ENCODE results near the gene SOCS7. TPM values are rescaled to one million over a fixed set of nuclear protein-coding genes. Genes with fewer than 3 reads are reported as not detected.
A peak's percentile ranks its signal among the peaks of the same experiment; 100 is the strongest.

Gene SOCS7
- total RNA-seq, 1 donor from 2014 or later, result 33.3 TPM

DNA sequence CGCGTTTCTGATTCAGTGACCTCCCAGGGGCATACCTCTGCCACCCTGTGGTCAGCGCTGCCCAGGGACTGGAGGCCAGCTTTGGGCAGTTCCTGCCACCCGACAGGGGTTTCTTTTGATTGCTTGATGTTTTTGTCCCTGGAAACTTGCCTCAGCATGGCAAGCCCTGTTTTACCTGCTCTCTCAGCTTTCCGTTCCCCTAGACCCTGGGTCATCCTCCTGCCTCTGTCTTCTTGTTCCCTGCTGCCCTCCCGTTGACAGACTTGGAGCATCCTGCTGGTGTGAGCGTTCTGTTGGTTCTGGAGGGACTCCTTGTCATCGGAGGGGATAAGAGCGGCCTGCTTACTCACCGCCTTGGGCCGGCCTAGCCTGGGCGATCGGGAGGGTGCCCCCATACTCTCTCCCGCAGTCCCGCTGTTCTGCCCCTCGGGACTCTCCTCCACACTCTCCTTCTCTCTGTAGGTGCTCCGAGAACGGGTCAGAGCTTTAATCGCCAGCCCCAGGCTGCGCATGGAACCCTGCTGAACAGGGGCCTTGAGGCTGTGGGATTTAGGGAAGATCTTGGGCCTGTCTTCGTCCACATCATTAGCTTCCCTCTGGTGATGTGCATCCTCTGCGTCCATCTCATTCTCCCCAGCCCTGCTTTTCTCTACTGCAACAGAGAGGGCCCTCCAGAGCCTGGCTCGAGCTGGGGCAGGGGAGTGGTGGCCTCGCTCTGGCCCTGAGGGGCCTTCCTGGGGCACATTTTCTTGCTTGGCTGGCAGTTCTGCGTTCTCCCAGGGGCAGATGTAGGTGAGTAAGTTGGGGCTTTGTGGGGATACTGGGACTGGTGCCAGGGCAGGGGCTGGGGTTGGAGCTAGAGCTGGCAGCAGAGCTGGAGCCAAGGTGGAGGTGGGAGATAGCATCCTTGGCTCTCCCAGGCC, 21.6 kb upstream of the SOCS7 start:
- H3K9me3 Mint-ChIP-seq (ENCODE audit: unreplicated experiment), result peaks cover 5% of the 10 kb centered on the region
- peaks cover 15% of the 10 kb centered on the region for H3K4me1 Mint-ChIP-seq (ENCODE audit: low read depth, unreplicated experiment)
- no peaks in the 10 kb centered on the region for H3K36me3 Mint-ChIP-seq (ENCODE audit: unreplicated experiment)
- no peak for TF ChIP-seq CTCF (IDR thresholded peaks at IDR 0.05; ENCODE audit: partially characterized antibody, unreplicated experiment)
- H3K27me3 Mint-ChIP-seq (ENCODE audit: unreplicated experiment), result peaks cover 6% of the 10 kb centered on the region
- H3K27ac Mint-ChIP-seq (ENCODE audit: unreplicated experiment), result no peak overlapping the region
- no peak for DNase-seq
- no peak overlapping the region for H3K4me3 Mint-ChIP-seq (ENCODE audit: unreplicated experiment)

DNA sequence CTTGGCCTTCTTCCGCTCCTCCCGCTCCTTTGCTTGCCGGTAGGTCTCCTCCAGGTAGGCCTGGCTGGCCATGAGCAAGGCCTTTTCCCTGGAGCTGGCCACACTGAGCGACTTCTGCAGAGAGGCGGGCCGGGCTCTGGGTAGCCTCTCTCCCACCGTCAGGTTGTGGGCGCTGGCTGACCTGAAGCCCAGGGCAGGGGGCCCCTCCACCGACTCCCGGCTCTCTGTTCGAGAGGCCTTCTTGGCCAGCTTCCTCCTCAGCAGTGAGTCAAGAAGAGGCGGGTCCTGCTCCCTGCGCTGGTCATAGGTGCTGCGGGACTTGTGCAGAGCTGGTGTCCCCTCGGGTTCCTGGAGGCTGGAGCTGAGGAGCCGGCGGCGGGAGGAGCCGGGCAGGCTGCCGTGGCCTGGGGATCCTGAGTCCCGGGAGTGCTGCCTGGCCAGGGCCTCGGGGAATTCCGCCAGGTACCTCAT, 20.7 kb upstream of the SOCS7 start:
- no peak for DNase-seq
- H3K4me3 Mint-ChIP-seq (ENCODE audit: unreplicated experiment), result no peak overlapping the region
- no peak overlapping the region for H3K27ac Mint-ChIP-seq (ENCODE audit: unreplicated experiment)
- peaks cover 12% of the 10 kb centered on the region for H3K4me1 Mint-ChIP-seq (ENCODE audit: low read depth, unreplicated experiment)
- peaks cover 5% of the 10 kb centered on the region for H3K27me3 Mint-ChIP-seq (ENCODE audit: unreplicated experiment)
- peaks cover 8% of the 10 kb centered on the region for H3K9me3 Mint-ChIP-seq (ENCODE audit: unreplicated experiment)
- H3K36me3 Mint-ChIP-seq (ENCODE audit: unreplicated experiment), result no peaks in the 10 kb centered on the region
- TF ChIP-seq CTCF (IDR thresholded peaks at IDR 0.05; ENCODE audit: partially characterized antibody, unreplicated experiment), result no peak

DNA sequence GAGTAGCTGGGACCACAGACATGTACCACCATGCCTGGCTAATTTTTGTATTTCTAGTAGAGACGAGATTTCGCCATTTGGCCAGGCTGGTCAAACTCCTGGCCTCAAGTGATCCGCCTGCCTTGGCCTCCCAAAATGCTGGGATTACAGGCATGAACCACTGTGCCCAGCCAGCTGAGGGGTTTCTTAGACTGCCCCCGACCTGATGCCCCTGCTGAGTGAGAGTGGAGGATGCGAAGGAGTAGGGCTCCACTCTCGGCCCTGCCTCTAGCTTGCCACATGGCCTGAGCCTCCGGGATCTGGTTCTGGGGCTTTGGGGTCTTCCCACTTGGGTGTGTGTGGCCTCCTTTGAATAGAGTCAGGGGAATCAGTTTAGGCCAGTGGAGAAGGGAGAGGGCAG, 18.9 kb upstream of the SOCS7 start:
- H3K4me1 Mint-ChIP-seq (ENCODE audit: low read depth, unreplicated experiment), result peaks cover 8% of the 10 kb centered on the region
- peaks cover 6% of the 10 kb centered on the region for H3K9me3 Mint-ChIP-seq (ENCODE audit: unreplicated experiment)

DNA sequence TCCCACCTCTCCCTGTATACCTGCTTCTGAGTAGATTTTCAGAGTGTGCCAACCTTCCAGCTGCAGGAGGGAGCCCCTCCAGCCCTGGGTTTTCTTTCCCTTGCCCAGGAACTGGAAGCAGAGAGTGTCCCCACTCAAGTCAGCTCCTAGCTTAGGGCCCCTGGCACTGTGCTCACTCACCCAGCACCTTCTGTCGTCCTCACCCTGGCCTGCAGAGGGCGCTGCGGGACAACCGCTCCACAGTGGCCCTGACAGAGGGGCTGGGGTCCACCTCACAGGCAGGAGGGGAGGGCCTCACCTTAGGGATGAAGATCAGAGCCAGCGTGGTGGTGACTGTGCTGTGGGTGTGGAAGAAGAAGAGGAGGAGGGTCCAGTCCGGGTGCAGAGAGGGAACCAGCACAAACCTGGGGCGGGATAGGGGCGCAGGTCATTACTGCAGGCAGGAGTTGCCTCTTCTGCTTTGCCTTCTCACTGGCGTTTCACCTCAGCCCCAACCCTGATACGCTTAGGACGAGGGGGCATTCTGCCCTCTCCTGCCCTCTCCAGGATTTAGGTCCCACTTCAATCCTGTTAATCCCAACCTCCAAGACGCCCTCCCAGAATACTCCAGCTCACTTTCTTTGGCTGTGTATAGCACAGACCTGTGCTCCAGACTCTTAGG, 17.9 kb upstream of the SOCS7 start:
- H3K36me3 Mint-ChIP-seq (ENCODE audit: unreplicated experiment), result no peaks in the 10 kb centered on the region
- peak; percentile 80 for DNase-seq
- peaks cover 8% of the 10 kb centered on the region for H3K4me1 Mint-ChIP-seq (ENCODE audit: low read depth, unreplicated experiment)
- peaks cover 8% of the 10 kb centered on the region for H3K27me3 Mint-ChIP-seq (ENCODE audit: unreplicated experiment)
- H3K27ac Mint-ChIP-seq (ENCODE audit: unreplicated experiment), result no peak overlapping the region
- H3K9me3 Mint-ChIP-seq (ENCODE audit: unreplicated experiment), result peaks cover 7% of the 10 kb centered on the region
- peak; percentile 74 for TF ChIP-seq CTCF (IDR thresholded peaks at IDR 0.05; ENCODE audit: partially characterized antibody, unreplicated experiment)
- H3K4me3 Mint-ChIP-seq (ENCODE audit: unreplicated experiment), result no peak overlapping the region

More for the DNA sequence above, 18.9 kb upstream of the SOCS7 start:
- H3K27me3 Mint-ChIP-seq (ENCODE audit: unreplicated experiment), result peaks cover 6% of the 10 kb centered on the region
- DNase-seq, result no peak
- no peak overlapping the region for H3K27ac Mint-ChIP-seq (ENCODE audit: unreplicated experiment)
- TF ChIP-seq CTCF (IDR thresholded peaks at IDR 0.05; ENCODE audit: partially characterized antibody, unreplicated experiment), result no peak
- no peaks in the 10 kb centered on the region for H3K36me3 Mint-ChIP-seq (ENCODE audit: unreplicated experiment)
- H3K4me3 Mint-ChIP-seq (ENCODE audit: unreplicated experiment), result no peak overlapping the region
